ENCODE measurements around the gene STK33. TPM values are rescaled to one million over a fixed set of nuclear protein-coding genes. Genes with fewer than 3 reads are reported as not detected.

Gene STK33
- total RNA-seq, 2 donors from 2014 or later: 22.7 to 26.8 TPM

- H3K27me3 Mint-ChIP-seq (ENCODE audit: insufficient read depth): no peaks in the 10 kb centered on the region
- no peak overlapping the region for H3K27ac Mint-ChIP-seq
- Histone ChIP-seq H3K9me3 (ENCODE audit: control insufficient read depth, low read length) (no peaks in the 10 kb centered on the region), H3K27me3 (ENCODE audit: control insufficient read depth, insufficient read depth, low read length, poor library complexity, severe bottlenecking) (no peaks in the 10 kb centered on the region), H3K4me1 (ENCODE audit: control insufficient read depth, insufficient read depth, low read length) (no peaks in the 10 kb centered on the region), H3K4me3 (ENCODE audit: low read length) (no peak overlapping the region), H3K27ac (ENCODE audit: low read depth, low read length) (no peak overlapping the region), H3K9ac (ENCODE audit: extremely low read depth, low read length, poor library complexity, severe bottlenecking) (no peak overlapping the region), H3K36me3 (ENCODE audit: control insufficient read depth, insufficient read depth, low read length) (no peaks in the 10 kb centered on the region)
- H3K36me3 Mint-ChIP-seq (ENCODE audit: low read depth): peaks cover 16% of the 10 kb centered on the region
- H3K4me3 Mint-ChIP-seq: no peak overlapping the region
- TF ChIP-seq, protein P1, sequence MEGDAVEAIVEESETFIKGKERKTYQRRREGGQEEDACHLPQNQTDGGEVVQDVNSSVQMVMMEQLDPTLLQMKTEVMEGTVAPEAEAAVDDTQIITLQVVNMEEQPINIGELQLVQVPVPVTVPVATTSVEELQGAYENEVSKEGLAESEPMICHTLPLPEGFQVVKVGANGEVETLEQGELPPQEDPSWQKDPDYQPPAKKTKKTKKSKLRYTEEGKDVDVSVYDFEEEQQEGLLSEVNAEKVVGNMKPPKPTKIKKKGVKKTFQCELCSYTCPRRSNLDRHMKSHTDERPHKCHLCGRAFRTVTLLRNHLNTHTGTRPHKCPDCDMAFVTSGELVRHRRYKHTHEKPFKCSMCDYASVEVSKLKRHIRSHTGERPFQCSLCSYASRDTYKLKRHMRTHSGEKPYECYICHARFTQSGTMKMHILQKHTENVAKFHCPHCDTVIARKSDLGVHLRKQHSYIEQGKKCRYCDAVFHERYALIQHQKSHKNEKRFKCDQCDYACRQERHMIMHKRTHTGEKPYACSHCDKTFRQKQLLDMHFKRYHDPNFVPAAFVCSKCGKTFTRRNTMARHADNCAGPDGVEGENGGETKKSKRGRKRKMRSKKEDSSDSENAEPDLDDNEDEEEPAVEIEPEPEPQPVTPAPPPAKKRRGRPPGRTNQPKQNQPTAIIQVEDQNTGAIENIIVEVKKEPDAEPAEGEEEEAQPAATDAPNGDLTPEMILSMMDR (conservative IDR thresholded peaks at IDR 0.05): no peak
- DNase-seq: no peak
- peaks cover 5% of the 10 kb centered on the region for H3K4me1 Mint-ChIP-seq
- H3K9me3 Mint-ChIP-seq: no peaks in the 10 kb centered on the region
- WGBS, 2 experiments (ENCODE audit: insufficient coverage in 1 of 2, insufficient read length in 1 of 2): 78 to 88% methylated on average over 4 to 5 of the region's 5 CpGs
These were observed 164.5 kb downstream of the STK33 start for GRCh38 chr11:8429483-8429882.

DNA sequence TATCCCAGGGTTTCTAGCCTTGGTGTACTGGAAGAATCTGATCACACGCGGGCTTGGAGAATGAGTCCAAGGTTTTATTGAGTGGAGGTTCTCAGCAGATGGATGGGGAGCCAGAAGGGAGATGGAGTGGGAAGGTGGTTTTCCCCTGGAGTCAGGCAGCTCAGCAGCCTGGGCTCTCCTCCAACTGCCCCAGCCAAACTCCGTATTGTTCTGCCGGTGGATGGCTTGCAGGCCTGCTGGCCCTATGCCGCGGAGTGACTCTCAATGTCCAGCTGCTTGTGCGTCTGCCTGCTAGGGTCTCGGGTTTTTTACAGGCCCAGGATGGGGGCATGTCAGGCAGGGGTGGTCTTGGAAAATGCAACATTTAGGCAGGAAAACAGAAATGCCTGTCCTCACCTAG, 168.0 kb downstream of the STK33 start:
- Mint-ChIP-seq H3K4me1 (peaks cover 5% of the 10 kb centered on the region), H3K4me3 (no peak overlapping the region), H3K27me3 (ENCODE audit: insufficient read depth) (no peaks in the 10 kb centered on the region), H3K9me3 (no peaks in the 10 kb centered on the region), H3K36me3 (ENCODE audit: low read depth) (peaks cover 11% of the 10 kb centered on the region), H3K27ac (no peak overlapping the region)
- no peaks in the 10 kb centered on the region for H3K27me3 ChIP-seq (ENCODE audit: control insufficient read depth, insufficient read depth, low read length, poor library complexity, severe bottlenecking)
- DNase-seq: no peak
- no peak overlapping the region for H3K4me3 ChIP-seq (ENCODE audit: low read length)
- no peak overlapping the region for H3K27ac ChIP-seq (ENCODE audit: low read depth, low read length)
- no peak overlapping the region for H3K9ac ChIP-seq (ENCODE audit: extremely low read depth, low read length, poor library complexity, severe bottlenecking)
- H3K4me1 ChIP-seq (ENCODE audit: control insufficient read depth, insufficient read depth, low read length): no peaks in the 10 kb centered on the region
- 93 to 94% methylated on average over 5 to 8 of the region's 8 CpGs for WGBS, 2 experiments (ENCODE audit: insufficient coverage in 1 of 2, insufficient read length in 1 of 2)
- no peaks in the 10 kb centered on the region for H3K9me3 ChIP-seq (ENCODE audit: control insufficient read depth, low read length)
- no peaks in the 10 kb centered on the region for H3K36me3 ChIP-seq (ENCODE audit: control insufficient read depth, insufficient read depth, low read length)
- TF ChIP-seq, protein P1 (conservative IDR thresholded peaks at IDR 0.05): no peak

- Histone ChIP-seq H3K9me3 (ENCODE audit: control insufficient read depth, low read length) (no peaks in the 10 kb centered on the region), H3K9ac (ENCODE audit: extremely low read depth, low read length, poor library complexity, severe bottlenecking) (no peak overlapping the region), H3K27ac (ENCODE audit: low read depth, low read length) (no peak overlapping the region), H3K36me3 (ENCODE audit: control insufficient read depth, insufficient read depth, low read length) (no peaks in the 10 kb centered on the region), H3K27me3 (ENCODE audit: control insufficient read depth, insufficient read depth, low read length, poor library complexity, severe bottlenecking) (no peaks in the 10 kb centered on the region), H3K4me3 (ENCODE audit: low read length) (no peak overlapping the region), H3K4me1 (ENCODE audit: control insufficient read depth, insufficient read depth, low read length) (no peaks in the 10 kb centered on the region)
- TF ChIP-seq, protein P1 (conservative IDR thresholded peaks at IDR 0.05): no peak
- no peak overlapping the region for H3K4me3 Mint-ChIP-seq
- WGBS, 2 experiments (ENCODE audit: insufficient coverage in 1 of 2, insufficient read length in 1 of 2): 86 to 100% methylated on average over 1 of the region's 1 CpG
- H3K4me1 Mint-ChIP-seq: no peaks in the 10 kb centered on the region
- no peaks in the 10 kb centered on the region for H3K36me3 Mint-ChIP-seq (ENCODE audit: low read depth)
- H3K27me3 Mint-ChIP-seq (ENCODE audit: insufficient read depth): no peaks in the 10 kb centered on the region
- no peak overlapping the region for H3K27ac Mint-ChIP-seq
- H3K9me3 Mint-ChIP-seq: no peaks in the 10 kb centered on the region
- no peak for DNase-seq
These were observed 178.8 kb downstream of the STK33 start for GRCh38 chr11:8415195-8415594.

All from endodermal cell (in vitro differentiated cells).